C1 segment of cervical spinal cord (tissue), 14 donors: ENCODE data around the gene ZBTB20.

Experiments used
- DNase-seq, 14 donors: peaks; one replicate each; lab custom pipeline; 2025; lab: John Stamatoyannopoulos, UW

ZBTB20 gene

DNA sequence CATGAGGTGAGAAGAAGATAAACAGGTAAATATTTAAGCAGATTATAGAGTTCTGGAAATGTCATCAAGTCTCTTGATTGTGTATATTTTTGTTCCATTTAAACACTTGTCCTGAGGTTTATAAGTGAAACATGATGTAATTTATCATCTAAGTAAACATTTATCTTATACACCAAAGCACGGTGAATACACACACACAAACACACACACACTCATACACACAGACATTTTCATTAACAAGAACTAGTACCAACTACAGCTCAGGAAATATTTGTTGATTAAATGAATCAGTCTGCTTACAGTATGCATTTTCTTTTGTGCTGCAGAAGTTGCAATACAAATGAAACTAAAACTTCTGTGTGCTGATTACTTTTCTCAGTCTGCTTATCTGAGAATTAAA is 357.3 kb downstream of the ZBTB20 start:
- DNase-seq = no peak

DNA sequence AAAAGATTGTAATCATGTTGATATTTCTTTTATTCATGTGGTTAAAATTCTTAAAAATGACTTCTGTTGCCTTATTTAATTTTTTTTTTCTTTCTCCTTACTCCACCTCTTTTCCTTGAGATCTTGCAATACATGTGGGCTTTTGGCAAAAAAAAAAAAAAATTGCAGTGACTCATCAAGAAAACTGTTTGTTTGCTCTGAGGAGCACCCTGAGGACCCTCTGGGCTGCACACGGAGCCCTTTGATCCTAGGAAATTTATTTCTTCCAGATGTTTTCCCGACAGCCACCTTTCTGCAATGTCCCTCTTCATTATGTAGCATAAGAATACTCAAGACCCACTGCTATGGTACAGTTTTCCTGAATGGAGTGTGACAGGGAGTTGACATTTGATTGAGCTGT is 371.7 kb downstream of the ZBTB20 start:
- DNase-seq = no peak

DNA sequence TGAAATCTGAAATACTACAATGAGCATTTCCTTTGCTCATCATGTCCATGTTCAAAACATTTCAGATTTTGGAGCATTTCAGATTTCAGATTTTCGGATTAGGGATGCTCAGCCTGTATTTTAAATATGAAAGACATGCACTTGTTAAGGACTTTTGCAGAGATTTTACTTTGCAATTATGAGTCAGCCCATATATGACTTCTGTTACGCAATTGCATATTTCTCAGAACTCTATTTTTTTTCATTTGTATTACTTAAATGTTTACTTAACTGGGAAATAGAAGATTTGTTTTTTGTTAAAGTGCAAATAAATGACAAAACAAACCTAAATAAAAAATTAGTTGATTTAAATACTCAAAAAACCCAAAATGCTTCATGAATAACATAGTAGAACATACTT is 376.2 kb downstream of the ZBTB20 start:
- DNase-seq = no peak

DNA sequence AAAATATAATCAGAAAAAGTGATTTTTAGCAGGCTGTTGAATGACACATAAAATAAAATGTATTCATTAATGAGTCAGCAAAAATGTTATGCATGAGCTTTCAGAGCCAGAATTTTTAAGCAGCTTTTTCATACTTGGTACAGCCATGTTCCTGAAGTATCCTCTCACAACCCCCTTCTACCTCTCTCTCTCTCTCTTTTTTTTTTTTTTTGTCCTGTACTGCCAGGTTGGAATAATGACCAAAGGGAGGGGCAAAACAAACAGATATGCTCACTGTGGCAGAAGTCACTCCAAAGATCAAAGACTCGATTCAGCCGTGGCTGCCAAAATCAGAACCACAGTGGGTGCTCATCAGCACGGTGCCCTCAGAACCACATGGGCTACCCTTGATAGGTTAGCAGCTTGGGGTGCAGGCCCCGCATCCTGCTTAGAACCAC is 383.0 kb downstream of the ZBTB20 start:
- DNase-seq = no peak

DNA sequence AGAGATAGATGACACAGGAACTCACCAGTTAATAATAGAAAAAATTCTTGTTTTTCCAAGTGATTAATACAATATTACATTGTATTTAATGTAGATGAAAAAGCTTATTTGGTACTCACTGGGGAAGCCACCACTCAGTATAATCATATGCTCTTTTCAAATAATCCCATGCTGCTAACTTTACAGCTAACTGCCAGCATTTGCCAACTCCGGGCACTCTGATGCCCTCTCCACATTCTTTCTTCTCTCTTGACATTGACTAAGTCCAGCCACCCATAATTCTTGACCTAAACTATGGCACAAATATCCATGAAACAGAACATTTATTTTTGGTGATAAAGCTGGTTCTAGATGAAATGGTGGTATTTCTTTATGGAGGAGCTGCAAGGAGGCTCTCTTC is 384.9 kb downstream of the ZBTB20 start:
- DNase-seq = no peak

DNA sequence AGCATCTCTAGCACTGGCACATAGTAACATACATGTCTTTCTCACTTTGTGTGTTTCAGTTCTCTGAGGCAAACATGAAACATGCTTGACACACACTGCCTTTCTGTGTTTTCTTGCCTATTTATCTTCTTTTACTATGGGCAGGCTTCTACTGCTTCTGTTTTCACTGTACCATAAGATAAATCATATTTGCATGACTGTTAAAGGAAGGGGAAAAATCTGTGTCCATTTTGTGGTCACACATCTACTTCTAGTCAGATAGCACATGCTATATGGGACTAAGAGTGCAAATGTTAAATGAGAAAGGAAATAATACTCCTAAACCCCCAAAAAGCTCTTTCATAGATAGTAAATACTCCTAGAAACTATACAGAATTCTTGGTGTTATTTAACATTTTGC is 386.4 kb downstream of the ZBTB20 start:
- peak in 1 of 14 donors; percentile 49 for DNase-seq

DNA sequence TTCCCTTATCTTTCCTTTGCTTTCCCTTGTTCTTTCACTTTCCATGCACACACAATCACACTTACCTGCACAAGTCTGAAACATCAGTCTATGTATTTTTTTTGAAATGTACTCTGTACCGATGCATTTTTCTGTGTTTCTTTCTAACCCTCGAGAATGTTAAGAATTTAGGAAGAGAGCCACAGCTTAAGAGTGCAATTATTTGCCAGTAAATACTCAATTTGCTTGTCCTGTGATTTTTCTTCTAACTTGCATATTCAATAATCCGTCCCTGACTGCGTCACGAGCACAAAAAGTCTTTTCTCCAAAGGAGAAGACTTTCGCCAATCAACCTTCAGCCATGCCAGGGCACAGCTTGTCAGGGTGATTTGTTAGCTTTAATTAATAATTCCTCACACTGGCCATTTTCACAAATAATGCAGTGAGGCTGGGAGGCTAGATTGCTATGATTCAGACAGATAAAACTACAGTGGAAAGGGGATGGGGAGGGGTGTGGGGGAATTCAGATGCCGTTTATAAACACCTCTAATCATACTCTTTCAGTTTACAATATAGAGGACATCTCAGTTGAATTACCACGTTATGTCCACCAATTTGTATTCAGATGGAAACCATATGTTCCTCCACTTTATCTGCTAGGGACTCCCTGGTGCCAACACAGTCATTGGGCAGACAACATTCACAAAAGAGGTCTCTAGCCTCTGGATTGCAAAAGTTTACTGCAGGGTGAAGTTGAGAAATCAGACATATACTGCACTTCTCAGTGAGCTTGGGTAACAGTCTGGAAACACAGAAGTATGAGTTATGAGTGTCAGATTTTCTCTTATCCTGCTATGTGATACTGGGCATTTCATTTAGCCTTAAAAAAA is 388.0 kb downstream of the ZBTB20 start:
- peak in 2 of 14 donors; percentile 5 to 77 for DNase-seq

DNA sequence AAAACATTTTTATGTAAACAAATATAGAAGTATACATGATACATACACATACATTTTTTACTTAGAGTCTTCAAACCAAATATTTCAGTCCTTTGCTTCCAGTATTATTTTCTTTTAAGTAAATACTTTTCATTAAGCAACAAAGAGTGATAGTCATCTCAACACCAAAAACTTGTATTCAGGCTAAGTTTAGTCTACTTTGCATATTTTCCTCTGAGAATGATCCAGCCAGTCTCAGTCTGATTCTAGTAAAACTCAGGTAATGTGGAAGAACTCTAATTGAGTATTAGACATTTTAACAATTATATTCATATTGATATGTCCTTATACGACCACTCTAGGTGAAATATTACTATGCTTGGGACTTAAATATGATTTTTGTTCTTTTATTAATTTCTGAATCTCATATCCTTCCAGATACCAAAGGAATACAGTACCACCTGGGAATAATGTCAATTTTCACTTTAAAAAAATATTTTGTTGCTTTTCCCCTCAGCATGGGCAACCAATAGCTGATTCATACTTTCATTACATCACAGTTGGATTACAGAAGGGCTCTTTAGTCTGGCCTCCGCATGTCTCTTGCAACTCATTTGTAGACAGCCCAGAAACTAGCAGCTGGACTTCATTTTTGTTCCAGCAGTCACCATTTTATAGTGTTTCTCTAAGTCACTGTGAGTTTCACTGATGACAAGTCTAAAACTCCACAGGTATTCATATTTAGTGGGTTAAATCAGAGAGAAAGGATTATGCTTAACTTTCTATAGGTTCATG is 390.4 kb downstream of the ZBTB20 start:
- DNase-seq = peak in 1 of 14 donors; percentile 25

DNA sequence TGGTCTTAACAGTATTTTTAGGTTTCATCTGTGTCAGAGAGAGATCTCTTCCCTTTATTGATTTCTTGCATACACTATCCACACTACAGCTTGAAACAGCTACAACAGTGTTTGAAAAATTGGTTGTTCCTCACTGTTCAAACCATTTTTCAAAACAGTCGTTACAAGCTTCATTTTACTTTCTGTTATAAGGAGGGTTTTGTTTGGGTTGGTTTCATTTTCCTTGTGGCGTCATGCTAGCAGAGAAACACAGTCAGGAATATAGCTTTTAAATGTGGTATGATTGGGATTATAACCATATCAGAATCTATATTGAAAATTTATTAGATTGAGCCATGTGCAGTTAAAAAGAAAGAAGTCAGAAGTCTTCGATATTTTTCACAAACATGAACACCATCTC is 400.6 kb downstream of the ZBTB20 start:
- no peak for DNase-seq

DNA sequence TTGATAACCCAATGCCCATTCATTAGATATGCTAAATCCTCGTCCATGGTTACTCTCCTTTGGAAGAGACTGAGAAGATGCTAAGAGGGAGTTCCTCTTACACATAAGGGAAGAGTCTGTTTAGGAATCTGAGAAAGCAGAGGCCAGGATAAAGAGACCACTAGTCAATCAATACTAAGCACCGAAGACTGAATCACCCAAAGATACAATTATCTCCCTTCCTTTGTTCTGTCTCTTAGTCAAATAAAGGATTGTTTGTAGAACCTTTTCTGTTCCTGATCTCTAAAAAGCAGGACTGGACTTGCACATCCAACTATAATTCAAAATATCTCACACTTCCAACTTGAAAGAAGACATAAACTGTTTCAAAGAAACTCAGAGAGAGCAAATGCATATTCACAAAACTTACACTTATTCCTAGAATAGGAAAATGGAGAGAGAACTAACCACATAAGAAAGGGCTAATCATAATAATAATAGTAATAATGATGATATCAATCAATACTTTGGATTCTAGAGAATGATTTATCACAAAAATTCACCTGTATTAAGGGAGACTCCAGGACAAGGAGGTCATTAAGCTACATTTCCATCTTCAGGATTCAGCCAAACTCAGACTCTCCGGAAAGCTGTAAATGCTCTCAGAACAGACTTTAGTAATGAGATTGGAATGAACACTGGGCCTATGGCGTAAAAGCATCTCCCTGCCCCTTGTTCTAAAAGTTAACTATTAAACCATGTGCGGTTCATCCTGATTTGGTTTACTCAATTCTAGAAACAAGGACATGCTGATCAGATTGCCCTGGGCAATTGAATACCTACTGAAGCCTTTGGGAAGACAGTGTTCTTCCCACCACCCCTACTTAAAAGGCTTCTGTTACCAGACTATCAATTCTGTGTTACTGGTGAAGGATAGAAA is 401.5 kb downstream of the ZBTB20 start:
- DNase-seq = no peak

DNA sequence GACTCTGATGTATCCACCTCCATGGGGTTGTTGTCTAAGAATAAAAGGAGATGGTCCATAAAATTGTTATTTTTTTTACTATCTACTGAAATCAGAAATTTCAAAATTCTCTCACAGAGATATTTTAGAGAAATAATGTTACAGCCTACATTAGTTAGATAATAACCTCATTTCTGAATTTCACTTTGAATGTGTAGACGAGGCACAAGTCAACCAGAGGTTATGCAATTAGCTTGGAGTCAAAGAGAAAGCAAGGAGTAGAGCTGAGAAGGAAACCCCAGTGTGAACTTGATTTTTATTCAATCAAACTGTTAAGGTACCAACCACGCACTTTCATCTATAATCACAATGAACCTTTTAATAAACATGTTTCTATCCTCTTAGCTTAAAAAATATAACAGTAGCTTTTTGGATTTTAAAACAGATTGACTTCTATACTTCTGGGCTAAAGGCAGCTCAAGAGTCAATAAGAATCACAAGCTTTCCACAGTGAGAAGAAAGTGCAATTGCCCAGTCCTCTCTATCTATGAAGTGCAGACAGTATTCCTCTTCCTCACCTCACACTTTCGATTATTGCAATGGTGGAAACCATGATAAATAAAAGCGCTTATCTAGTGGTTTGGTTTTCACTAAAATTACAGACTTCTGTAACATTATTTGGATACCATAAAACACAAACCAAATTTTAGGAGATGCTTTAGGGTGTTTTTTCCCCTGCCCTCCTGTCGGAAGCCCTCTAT is 403.2 kb downstream of the ZBTB20 start:
- no peak for DNase-seq

DNA sequence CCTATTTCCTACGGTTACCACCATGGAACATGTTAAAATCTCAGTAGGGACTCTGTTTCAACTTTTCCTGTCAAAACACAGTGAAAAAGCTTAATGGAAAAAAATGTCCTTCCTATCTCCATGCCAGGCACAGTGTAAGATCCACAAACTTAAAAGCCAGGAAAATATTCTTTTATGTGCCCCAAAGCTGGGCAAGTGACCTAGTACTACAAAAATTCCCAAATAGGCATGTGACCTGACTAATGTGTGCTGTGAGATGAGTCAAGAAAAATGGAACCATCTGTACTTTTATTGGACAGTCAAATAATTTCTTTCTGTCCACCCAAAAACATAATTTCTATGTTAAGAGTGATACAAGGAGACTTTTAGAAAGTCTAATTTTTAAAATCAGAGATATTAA is 406.0 kb downstream of the ZBTB20 start:
- no peak for DNase-seq

DNA sequence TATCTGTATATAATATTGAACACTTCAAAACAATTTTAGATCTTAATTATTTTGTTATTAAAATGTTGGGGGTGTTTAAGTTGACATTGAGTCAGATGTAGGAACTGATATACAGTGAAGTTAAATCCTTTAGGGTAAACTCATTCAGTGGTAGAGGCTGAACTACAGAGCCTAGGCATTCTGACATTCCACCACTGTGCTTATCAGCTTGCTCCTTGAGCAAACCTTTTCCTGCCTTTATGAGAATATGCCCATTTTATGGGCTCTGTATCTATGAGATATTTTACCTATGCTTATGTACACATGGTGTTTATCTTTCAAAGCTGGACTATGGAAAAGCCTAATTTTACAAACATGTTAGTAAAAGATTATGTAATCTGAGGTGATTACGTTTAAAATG is 407.5 kb downstream of the ZBTB20 start:
- DNase-seq = no peak

DNA sequence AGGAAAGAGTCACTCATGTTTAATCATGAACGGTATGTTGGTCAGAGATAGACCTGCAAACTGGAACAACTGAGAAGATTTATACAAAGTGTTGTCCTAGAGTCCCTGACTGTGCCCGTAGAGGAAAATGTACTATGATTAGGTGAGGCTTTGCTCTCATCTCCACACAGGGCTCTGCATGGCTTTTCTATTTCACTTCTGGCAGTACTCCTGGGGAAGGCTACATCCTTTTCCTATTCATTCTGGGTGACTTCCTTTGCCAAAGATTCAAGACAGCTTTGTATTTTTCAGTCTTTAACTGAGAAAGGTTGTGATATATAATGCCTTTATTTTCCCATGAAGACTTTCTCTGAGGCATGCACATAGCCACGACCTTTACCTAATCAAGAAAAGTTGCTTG is 414.7 kb downstream of the ZBTB20 start:
- DNase-seq = peak in 1 of 14 donors; percentile 42

DNA sequence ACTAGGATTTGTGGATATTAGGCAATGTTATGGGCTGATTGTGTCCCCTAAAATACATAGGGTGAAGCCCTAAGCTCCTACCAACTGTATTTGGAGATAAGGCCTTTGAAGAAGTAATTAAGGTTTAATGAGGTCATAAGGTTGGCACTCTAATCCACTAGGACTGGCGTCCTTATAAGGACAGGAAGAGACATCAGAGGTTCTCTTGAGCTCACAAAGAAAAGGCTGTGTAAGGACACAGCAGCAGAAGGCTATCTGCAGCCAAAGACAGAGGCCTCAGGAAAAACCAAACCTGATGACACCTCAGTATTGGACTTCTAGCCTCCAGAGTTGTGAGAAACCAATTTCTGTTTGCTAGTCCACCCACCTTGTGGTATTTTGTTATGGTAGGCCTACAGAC is 416.7 kb downstream of the ZBTB20 start:
- DNase-seq = no peak

DNA sequence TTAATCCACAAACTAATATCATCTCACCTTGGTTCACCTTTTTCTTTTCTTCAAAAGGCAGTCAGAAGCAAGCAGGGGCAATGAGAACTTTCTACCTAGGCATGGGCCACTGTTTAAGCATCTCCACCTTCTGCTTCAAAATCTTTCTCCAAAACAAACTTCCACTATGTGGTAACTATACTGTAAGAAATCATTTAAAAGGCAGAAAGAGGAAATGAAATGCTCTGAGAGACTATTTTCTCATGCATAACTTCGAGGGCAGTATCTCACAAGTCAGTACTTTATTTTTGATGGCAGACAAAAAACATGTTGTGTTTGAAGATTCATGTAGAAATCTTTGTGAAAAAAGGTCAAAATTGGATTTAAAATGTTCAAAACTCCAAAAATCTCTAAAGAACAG is 419.7 kb downstream of the ZBTB20 start:
- DNase-seq = no peak

DNA sequence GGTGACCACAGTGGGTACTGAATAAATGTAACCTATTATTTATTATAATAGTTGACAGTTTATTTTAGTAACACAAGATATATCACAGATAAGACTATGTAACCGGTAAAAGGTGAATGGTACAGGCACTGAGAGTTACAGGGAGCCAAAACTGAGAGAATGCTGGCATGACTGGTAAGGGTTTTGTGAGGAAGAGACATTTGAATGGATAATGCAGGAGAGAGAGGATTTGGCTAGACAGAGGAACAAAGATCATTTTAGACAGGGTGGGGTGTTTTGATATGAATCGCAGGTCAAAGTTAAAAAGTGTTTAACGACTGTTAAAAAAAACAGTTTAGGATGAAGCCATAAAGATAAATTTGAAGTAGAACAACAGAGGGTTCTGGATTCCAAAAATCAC is 421.1 kb downstream of the ZBTB20 start:
- DNase-seq = no peak

DNA sequence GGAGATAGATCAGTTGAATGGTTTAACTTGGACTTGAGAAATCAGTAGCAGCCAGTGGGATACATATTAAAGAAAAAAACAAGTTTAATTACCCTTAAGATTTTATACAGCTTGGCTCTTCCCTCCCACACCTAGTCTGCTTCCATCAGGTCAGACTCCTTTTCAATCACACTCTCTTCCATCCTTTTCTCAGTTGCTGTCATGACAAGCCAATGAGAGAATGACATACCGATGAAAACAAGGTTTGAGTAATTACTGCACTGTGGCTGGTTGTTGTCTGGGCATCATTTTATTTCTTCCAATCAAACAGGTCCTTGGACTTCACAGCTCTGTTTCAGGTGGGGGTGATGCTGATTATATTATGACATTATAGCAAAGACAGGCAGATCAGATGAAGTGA is 424.6 kb downstream of the ZBTB20 start:
- DNase-seq = no peak

DNA sequence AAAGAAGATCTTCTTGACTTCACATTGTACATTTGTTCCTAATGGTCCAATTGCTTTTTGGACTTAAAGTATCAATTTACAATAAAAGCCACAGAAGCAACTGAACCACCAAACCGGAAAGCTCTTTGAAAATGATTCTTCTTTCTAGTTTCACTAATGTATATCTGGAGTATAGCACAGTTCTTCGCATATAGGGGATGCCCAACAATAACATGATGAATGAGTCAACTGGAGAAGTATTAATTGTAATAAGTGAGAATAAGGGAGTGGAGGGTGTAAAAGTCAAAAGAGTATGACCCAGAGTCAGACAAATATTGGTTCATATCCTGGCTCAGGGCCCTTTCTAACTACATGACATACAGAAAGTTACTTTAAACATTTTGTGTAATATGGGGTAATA is 425.2 kb downstream of the ZBTB20 start:
- DNase-seq = no peak

DNA sequence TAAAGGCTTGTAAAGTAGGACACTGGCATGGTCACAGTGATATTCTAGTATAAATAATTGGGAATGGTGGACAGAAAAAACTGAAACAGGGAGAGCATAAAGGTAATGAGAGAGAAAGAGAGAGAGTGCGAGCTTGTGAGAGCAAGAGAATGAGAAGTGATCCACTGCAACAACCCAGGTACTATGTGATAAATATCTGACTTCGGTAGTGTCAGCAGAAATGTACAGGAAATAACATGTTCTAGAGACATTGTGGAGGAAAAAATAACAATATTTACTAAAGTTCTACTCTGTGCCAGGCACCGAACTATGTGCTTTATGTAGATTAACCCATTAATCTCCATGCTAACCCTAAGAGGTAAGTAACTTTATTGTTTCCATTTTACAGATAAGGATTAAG is 425.9 kb downstream of the ZBTB20 start:
- DNase-seq = no peak

DNA sequence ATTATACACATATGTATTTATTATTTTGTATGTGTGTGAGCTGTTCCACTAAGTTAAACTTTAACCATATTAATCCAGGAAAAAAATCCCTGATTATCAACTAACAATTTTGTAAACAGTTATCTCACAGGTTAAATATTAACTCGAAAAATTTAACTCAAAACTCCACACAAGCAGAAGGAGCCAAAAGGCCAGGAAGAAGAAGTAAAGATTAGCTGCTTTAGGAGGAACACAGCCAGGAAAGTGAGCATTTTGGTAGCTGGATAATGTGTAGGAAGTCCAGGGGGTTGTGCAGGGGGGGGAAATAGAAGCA is 428.2 kb downstream of the ZBTB20 start:
- no peak for DNase-seq
